Chondrocyte (in vitro differentiated cells): ENCODE results near the gene RNF222. TPM values are rescaled to one million over a fixed set of nuclear protein-coding genes. Genes with fewer than 3 reads are reported as not detected.
A peak's percentile ranks its signal among the peaks of the same experiment; 100 is the strongest.

Source experiments
- DNase-seq: peaks from one replicate; pipeline ENCODE4 v3.0.0; 2021; ENCODE audit warnings: mixed read lengths, low spot score
- H3K27ac Mint-ChIP-seq: one replicate; pipeline ENCODE4 v1.8.0; 2021; ENCODE audit warnings: mild to moderate bottlenecking, moderate library complexity, mixed read lengths; ENCODE audit not compliant: unreplicated experiment
- H3K27me3 Mint-ChIP-seq: 2 replicates; pipeline ENCODE4 v1.8.0; 2021; ENCODE audit warnings: low read depth, mixed read lengths
- H3K36me3 Mint-ChIP-seq: 2 replicates; pipeline ENCODE4 v1.8.0; 2021; ENCODE audit warnings: low read depth, mixed read lengths
- H3K4me1 Mint-ChIP-seq: 2 replicates; pipeline ENCODE4 v1.8.0; 2021; ENCODE audit warnings: low read depth, mild to moderate bottlenecking, mixed read lengths
- H3K4me3 Mint-ChIP-seq: one replicate; pipeline ENCODE4 v1.8.0; 2021; ENCODE audit warnings: mild to moderate bottlenecking, moderate library complexity, mixed read lengths; ENCODE audit not compliant: unreplicated experiment
- H3K9me3 Mint-ChIP-seq: 2 replicates; pipeline ENCODE4 v1.8.0; 2021; ENCODE audit warnings: low read depth, mixed read lengths
- CTCF ChIP-seq: fragments of 200-600 bp; sonication (generic); IDR thresholded peaks from 2 replicates; pipeline ENCODE4 v1.5.0; 2021; ENCODE audit warnings: antibody characterized with exemption, mild to moderate bottlenecking, moderate library complexity
- long read RNA-seq: library from polyadenylated mRNA; stranded (forward); transcript quantifications from one replicate; pipeline ENCODE4 v2.0.0, GENCODE V29; 2021
- total RNA-seq: library from RNA; stranded (reverse); gene quantifications from 3 replicates; pipeline ENCODE4 v1.2.1, GENCODE V29; 2021

RNF222 gene, protein sequence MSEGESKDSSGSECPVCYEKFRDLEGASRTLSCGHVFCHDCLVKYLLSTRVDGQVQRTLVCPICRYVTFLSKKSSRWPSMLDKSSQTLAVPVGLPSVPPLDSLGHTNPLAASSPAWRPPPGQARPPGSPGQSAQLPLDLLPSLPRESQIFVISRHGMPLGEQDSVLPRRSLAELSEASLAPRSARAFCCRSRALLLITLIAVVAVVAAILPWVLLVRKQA
- not detected in 3 replicates for total RNA-seq
- long read RNA-seq: 0 reads

- no peak within 1 kb of the TSS for H3K4me3 Mint-ChIP-seq
- peaks cover 8% of the 10 kb centered on the region for H3K4me1 Mint-ChIP-seq
- no peaks in the 10 kb centered on the region for H3K9me3 Mint-ChIP-seq
- no peak for TF ChIP-seq CTCF
- no peak for DNase-seq
- peaks cover 29% of the 10 kb centered on the region for H3K27me3 Mint-ChIP-seq
- H3K36me3 Mint-ChIP-seq: no peaks in the 10 kb centered on the region
- no peak within 1 kb of the TSS for H3K27ac Mint-ChIP-seq
Observed at GRCh38 chr17:8397636-8398035, at the start of gene RNF222. Gene RNF222, minus strand, starts transcription at chr17:8397827. Its CDS starts 4,366 bp downstream, at chr17:8393461.

GRCh38 chr17:8445536-8445935 is 47.9 kb upstream of the RNF222 start:
- no peaks in the 10 kb centered on the region for H3K27me3 Mint-ChIP-seq
- H3K36me3 Mint-ChIP-seq: peaks cover 32% of the 10 kb centered on the region
- peaks cover 33% of the 10 kb centered on the region for H3K4me1 Mint-ChIP-seq
- H3K9me3 Mint-ChIP-seq: no peaks in the 10 kb centered on the region
- DNase-seq: no peak
- peak overlapping the region; percentile 36 for H3K27ac Mint-ChIP-seq
- TF ChIP-seq CTCF: no peak
- no peak overlapping the region for H3K4me3 Mint-ChIP-seq

DNA sequence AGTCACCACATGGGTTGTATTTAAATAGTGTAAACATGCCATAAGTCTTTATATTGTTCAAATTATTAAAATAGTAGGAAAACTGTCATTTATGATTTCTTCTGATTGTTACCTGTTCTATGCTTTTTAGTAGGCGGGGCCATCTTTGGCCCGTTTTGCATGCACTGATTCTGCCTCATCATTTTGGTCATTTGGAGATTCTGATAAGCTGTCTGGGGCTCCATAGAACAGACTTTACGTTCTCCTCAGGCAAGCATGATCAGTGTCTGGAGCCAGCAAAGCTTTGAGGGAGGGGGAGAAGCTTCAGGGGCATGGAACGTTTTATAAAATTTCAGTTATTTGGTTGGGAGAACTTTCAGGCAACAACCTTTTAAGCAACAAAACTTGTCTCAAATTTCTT is 46.9 kb upstream of the RNF222 start:
- H3K4me3 Mint-ChIP-seq: no peak overlapping the region
- no peaks in the 10 kb centered on the region for H3K27me3 Mint-ChIP-seq
- H3K36me3 Mint-ChIP-seq: peaks cover 31% of the 10 kb centered on the region
- no peak for TF ChIP-seq CTCF
- peak overlapping the region; percentile 85 for H3K27ac Mint-ChIP-seq
- H3K9me3 Mint-ChIP-seq: no peaks in the 10 kb centered on the region
- peaks cover 43% of the 10 kb centered on the region for H3K4me1 Mint-ChIP-seq
- DNase-seq: no peak

GRCh38 chr17:8443756-8444155 is 46.1 kb upstream of the RNF222 start:
- no peak for DNase-seq
- H3K27ac Mint-ChIP-seq: no peak overlapping the region
- H3K36me3 Mint-ChIP-seq: peaks cover 28% of the 10 kb centered on the region
- TF ChIP-seq CTCF: no peak
- H3K27me3 Mint-ChIP-seq: no peaks in the 10 kb centered on the region
- H3K4me1 Mint-ChIP-seq: peaks cover 46% of the 10 kb centered on the region
- H3K9me3 Mint-ChIP-seq: no peaks in the 10 kb centered on the region
- no peak overlapping the region for H3K4me3 Mint-ChIP-seq

DNA sequence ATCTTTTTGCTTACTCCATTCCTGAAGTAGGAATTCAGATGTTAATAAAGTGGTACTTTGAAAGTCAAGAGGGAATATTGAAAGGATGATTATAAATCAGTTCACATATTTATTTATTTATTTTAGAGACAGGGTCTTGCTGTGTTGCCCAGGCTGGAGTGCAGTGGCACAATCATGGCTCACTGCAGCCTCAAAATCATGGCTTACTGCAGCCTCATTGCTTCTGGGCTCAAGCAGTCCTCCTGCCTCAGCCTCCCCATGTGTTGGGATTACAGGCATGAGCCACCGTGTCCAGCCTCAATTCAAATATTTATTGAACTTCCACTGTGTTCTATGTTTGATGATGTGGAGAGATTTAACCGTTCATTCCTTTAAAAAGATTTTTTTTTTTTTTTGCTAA is 44.7 kb upstream of the RNF222 start:
- H3K27me3 Mint-ChIP-seq: no peaks in the 10 kb centered on the region
- peaks cover 23% of the 10 kb centered on the region for H3K36me3 Mint-ChIP-seq
- no peak overlapping the region for H3K27ac Mint-ChIP-seq
- peaks cover 59% of the 10 kb centered on the region for H3K4me1 Mint-ChIP-seq
- no peak for TF ChIP-seq CTCF
- H3K9me3 Mint-ChIP-seq: no peaks in the 10 kb centered on the region
- H3K4me3 Mint-ChIP-seq: no peak overlapping the region
- DNase-seq: no peak
